Measurements from ENCODE around the gene GARNL3. TPM values are rescaled to one million over a fixed set of nuclear protein-coding genes. Genes with fewer than 3 reads are reported as not detected.

Gene GARNL3
- total and polyA plus RNA-seq, 2 of the 13 experiments (the other 11 are each of a cell fraction or from before 2014, with no cell fraction given): 3.9 to 11.0 TPM

DNA sequence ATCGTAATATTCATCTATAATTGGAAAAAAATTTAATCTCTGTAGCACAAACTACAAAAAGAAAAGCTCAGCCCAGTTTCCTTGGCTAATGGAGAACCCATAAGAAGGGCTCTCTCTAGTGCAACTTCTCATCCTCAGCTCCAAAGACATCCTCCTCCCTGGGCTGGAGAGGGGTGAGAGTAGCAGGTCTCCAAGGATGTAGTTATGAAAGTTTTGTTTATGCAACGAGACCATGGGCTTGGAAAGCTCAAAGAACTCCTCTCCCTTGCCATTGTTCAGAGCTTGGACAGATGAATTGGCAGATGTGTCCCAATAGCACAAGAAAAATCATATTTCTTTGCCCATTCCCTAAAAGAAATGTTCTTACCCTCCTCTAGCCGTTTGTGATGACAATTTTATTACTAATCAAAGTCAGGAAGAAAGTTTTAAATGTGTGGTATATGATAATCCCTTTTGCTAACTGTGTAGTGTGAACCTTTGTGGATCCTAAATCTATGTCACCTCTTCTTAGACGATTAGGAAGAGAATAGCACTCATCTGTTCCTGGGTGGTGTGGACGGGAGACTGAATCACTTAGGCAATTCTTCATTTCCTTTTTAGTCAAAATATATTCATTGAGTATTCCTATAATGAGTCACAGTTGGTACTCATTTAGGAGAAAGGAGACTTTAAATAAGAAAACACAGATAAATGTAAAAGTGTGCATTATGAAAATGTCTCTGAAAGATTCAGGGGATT, 52.2 kb downstream of the GARNL3 start:
- no peak for FAIRE-seq

More for the DNA sequence above, 52.2 kb downstream of the GARNL3 start:
- Histone ChIP-seq H3K9me3 (ENCODE audit: low read length) (no peaks in the 10 kb centered on the region), H3K27ac (ENCODE audit: extremely low read length, insufficient read depth, low read length) (no peak overlapping the region), H2AFZ (ENCODE audit: low read length) (no peak overlapping the region), H3K9ac (ENCODE audit: insufficient read depth, low read depth, low read length) (no peak overlapping the region), H4K20me1 (ENCODE audit: insufficient read depth, low read length) (no peaks in the 10 kb centered on the region), H3K4me3 (replicated peaks in 1 of 3; ENCODE audit: insufficient read depth in 1 of 3, low read depth in 2 of 3, low read length in 3 of 3) (no peak overlapping the region), H3K36me3 (replicated peaks in 1 of 2; ENCODE audit: control insufficient read depth in 1 of 2, insufficient read depth in 2 of 2, low read length in 2 of 2) (peaks cover 1 to 9% of the 10 kb centered on the region in 2 experiments; a peak in 2 of 5 replicates), H3K79me2 (ENCODE audit: insufficient read depth, low read length) (no peaks in the 10 kb centered on the region), H3K27me3 (ENCODE audit: control insufficient read depth in 1 of 2, insufficient read depth in 2 of 2, low read length in 2 of 2) (no peaks in the 10 kb centered on the region), H3K4me1 (ENCODE audit: insufficient read depth, low read length) (0 out of 2 replicates have a peak, but pooled peaks cover under 1% of the 10 kb centered on the region), H3K4me2 (ENCODE audit: low read depth, low read length) (no peak overlapping the region)
- CTCF ChIA-PET (ENCODE audit: low intra/inter-chr PET ratio, low total read pairs): no interaction called here
- no peak for ATAC-seq
- no TSS peak for BruUV-seq (replicated peaks)
- 78% methylated on average over 5 of the region's 5 CpGs for WGBS (ENCODE audit: low lambda C conversion rate)
- no peak for DNase-seq (ENCODE audit: low spot score)
- in situ Hi-C loops (cut with HindIII; ENCODE audit: extremely low pct_ligation_motif_present, low pct_unique_long_range_greater_than_20kb): no loop called here
- POLR2A ChIA-PET: no interaction called here
- no peak for TF ChIP-seq ZNF326 (CRISPR knock-in tag; IDR thresholded peaks at IDR 0.05; ENCODE audit: borderline replicate concordance)
- TF ChIP-seq POLR2A (IDR thresholded peaks at IDR 0.05; ENCODE audit: insufficient read depth in 1 of 2, low read depth in 2 of 2, low read length in 2 of 2): no peak
- no peak for TF ChIP-seq GRHL1 (CRISPR knock-in tag; conservative IDR thresholded peaks at IDR 0.05)
- TF ChIP-seq SMAD3 (CRISPR knock-in tag; IDR thresholded peaks at IDR 0.05): no peak
- no peak for TF ChIP-seq PPARG (CRISPR knock-in tag; conservative IDR thresholded peaks at IDR 0.05)
- TF ChIP-seq ZNF460 (CRISPR knock-in tag; IDR thresholded peaks at IDR 0.05; ENCODE audit: borderline replicate concordance): no peak
- no peak for TF ChIP-seq ZNF550 (CRISPR knock-in tag; IDR thresholded peaks at IDR 0.05; ENCODE audit: borderline replicate concordance)
- TF ChIP-seq, protein P1, sequence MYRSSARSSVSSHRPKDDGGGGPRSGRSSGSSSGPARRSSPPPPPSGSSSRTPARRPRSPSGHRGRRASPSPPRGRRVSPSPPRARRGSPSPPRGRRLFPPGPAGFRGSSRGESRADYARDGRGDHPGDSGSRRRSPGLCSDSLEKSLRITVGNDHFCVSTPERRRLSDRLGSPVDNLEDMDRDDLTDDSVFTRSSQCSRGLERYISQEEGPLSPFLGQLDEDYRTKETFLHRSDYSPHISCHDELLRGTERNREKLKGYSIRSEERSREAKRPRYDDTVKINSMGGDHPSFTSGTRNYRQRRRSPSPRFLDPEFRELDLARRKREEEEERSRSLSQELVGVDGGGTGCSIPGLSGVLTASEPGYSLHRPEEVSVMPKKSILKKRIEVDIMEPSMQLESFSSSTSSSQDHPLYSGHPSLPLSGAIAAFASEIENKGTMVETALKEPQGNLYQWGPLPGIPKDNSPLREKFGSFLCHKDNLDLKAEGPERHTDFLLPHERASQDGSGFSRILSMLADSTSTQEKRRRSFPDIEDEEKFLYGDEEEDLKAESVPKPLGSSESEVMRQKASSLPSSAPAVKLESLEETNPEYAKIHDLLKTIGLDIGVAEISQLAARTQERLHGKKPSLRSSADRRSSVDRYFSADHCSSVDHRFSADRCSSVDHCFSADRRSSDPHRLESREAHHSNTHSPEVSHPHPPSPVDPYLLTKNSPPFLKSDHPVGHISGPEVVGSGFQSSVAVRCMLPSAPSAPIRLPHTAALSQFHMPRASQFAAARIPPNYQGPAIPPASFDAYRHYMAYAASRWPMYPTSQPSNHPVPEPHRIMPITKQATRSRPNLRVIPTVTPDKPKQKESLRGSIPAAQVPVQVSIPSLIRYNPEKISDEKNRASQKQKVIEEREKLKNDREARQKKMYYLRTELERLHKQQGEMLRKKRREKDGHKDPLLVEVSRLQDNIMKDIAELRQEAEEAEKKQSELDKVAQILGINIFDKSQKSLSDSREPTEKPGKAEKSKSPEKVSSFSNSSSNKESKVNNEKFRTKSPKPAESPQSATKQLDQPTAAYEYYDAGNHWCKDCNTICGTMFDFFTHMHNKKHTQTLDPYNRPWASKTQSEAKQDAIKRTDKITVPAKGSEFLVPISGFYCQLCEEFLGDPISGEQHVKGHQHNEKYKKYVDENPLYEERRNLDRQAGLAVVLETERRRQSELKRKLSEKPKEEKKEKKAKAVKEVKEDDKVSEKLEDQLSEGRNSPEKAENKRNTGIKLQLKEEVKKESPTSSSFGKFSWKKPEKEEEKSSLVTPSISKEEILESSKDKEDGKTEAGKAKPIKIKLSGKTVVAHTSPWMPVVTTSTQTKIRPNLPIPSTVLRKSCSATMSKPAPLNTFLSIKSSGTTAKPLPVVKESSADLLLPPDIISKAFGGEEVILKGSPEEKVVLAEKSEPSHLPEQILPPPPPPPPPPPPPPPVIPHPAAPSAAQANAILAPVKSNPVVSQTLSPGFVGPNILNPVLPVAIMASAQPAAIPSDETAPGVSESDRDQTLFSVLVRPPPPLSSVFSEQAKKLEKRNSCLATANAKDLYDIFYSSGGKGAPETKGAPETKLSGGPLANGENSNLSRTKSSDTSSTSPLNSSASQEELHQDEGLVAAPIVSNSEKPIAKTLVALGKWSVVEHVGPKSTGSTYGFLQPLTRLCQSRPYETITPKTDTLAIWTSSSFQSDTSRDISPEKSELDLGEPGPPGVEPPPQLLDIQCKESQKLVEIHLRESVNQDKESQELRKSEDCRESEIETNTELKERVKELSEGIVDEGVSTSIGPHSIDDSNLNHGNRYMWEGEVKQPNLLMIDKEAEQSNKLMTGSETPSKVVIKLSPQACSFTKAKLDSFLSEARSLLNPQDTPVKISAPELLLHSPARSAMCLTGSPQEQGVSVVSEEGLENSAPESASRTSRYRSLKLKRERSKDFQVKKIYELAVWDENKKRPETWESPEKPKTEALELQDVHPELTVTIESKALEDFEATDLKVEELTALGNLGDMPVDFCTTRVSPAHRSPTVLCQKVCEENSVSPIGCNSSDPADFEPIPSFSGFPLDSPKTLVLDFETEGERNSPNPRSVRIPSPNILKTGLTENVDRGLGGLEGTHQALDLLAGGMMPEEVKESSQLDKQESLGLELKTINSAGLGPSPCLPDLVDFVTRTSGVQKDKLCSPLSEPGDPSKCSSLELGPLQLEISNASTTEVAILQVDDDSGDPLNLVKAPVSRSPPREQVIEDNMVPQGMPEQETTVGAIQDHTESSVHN (CRISPR knock-in tag; IDR thresholded peaks at IDR 0.05): no peak
- TF ChIP-seq RNF2 (conservative IDR thresholded peaks at IDR 0.05; ENCODE audit: low read depth): no peak
- no peak for TF ChIP-seq ZFP36 (IDR thresholded peaks at IDR 0.05; ENCODE audit: borderline replicate concordance, low read depth, low read length, partially characterized antibody)
- TF ChIP-seq POLR2AphosphoS5 (IDR thresholded peaks at IDR 0.05; ENCODE audit: low read depth, low read length): no peak
- no peak for TF ChIP-seq NPAS2 (CRISPR knock-in tag; IDR thresholded peaks at IDR 0.05; ENCODE audit: borderline replicate concordance)
- intact Hi-C loops (cut with micrococcal nuclease; ENCODE audit: unreplicated experiment): no loop called here
